ENCODE measurements around the gene C10orf71. TPM values are rescaled to one million over a fixed set of nuclear protein-coding genes. Genes with fewer than 3 reads are reported as not detected.

The C10orf71 gene
- total and polyA plus RNA-seq, 9 donors, result 0.01 to 0.03 (median 0.03) TPM; not detected in 6

GRCh38 chr10:49286686-49287085, 12.3 kb upstream of the C10orf71 start:
- 67 to 84% (median 78%) methylated on average over 4 of the region's 4 CpGs for WGBS, 3 donors
- Histone ChIP-seq H3K27ac (no peak overlapping the region), H3K4me3 (no peak overlapping the region), H3K27me3 (no peaks in the 10 kb centered on the region), H3K9me3 (no peaks in the 10 kb centered on the region), H3K36me3 (no peaks in the 10 kb centered on the region), H3K4me1 (ENCODE audit: insufficient read depth) (no peaks in the 10 kb centered on the region)
- DNase-seq, result no peak
- TF ChIP-seq CTCF (IDR thresholded peaks at IDR 0.05) (no peak), EP300 (IDR thresholded peaks at IDR 0.05) (no peak), POLR2A (IDR thresholded peaks at IDR 0.05) (no peak)
- intact Hi-C loops (cut with DNase I), result no loop called here

GRCh38 chr10:49287689-49288340, 11.2 kb upstream of the C10orf71 start:
- H3K9me3 ChIP-seq, result no peaks in the 10 kb centered on the region
- 84 to 87% (median 85%) methylated on average over 8 to 9 of the region's 9 CpGs for WGBS, 3 donors
- TF ChIP-seq CTCF (IDR thresholded peaks at IDR 0.05) (no peak), EP300 (IDR thresholded peaks at IDR 0.05) (no peak), POLR2A (IDR thresholded peaks at IDR 0.05) (no peak)
- peak in 1 of 5 donors; percentile 3 for DNase-seq
- H3K36me3 ChIP-seq, result no peaks in the 10 kb centered on the region
- no peak overlapping the region for H3K4me3 ChIP-seq
- no peak overlapping the region for H3K27ac ChIP-seq
- intact Hi-C loops (cut with DNase I), result no loop called here
- no peaks in the 10 kb centered on the region for H3K27me3 ChIP-seq
- no peaks in the 10 kb centered on the region for H3K4me1 ChIP-seq (ENCODE audit: insufficient read depth)

- H3K9me3 ChIP-seq, result no peaks in the 10 kb centered on the region
- no peak overlapping the region for H3K4me3 ChIP-seq
- no peaks in the 10 kb centered on the region for H3K36me3 ChIP-seq
- no peak overlapping the region for H3K27ac ChIP-seq
- intact Hi-C loops (cut with DNase I), result no loop called here
- WGBS, 3 donors, result 80 to 87% (median 86%) methylated on average over 10 of the region's 10 CpGs
- TF ChIP-seq EP300 (IDR thresholded peaks at IDR 0.05) (no peak), CTCF (IDR thresholded peaks at IDR 0.05) (no peak), POLR2A (IDR thresholded peaks at IDR 0.05) (no peak)
- no peaks in the 10 kb centered on the region for H3K27me3 ChIP-seq
- DNase-seq, result no peak
- no peaks in the 10 kb centered on the region for H3K4me1 ChIP-seq (ENCODE audit: insufficient read depth)
Observed at GRCh38 chr10:49288341-49289065, 10.5 kb upstream of the C10orf71 start.

- DNase-seq, result peak in 1 of 5 donors; percentile 1
- TF ChIP-seq POLR2A (IDR thresholded peaks at IDR 0.05), result no peak
- no peak for TF ChIP-seq EP300 (IDR thresholded peaks at IDR 0.05)
- no peak for TF ChIP-seq CTCF (IDR thresholded peaks at IDR 0.05)
- Histone ChIP-seq H3K4me3 (no peak overlapping the region), H3K27ac (no peak overlapping the region), H3K36me3 (no peaks in the 10 kb centered on the region), H3K9me3 (no peaks in the 10 kb centered on the region), H3K27me3 (no peaks in the 10 kb centered on the region), H3K4me1 (ENCODE audit: insufficient read depth) (no peaks in the 10 kb centered on the region)
- WGBS, 3 donors, result 38 to 43% (median 42%) methylated on average over 4 of the region's 4 CpGs
- intact Hi-C loops (cut with DNase I), result no loop called here
Observed at GRCh38 chr10:49289480-49289879, 9.5 kb upstream of the C10orf71 start.
